GM12873 (cell line): Measurements from ENCODE around the gene BRME1.

Experiments
- TF ChIP-seq, protein P1 (sequence below): IDR thresholded peaks from 2 replicates; pipeline ENCODE4 v1.5.1; 2012; ENCODE audit warnings: low read depth, mild to moderate bottlenecking, moderate library complexity, low read length, control low read depth; ENCODE audit not compliant: insufficient read depth; ENCODE audit errors: missing control alignments

BRME1 gene

DNA sequence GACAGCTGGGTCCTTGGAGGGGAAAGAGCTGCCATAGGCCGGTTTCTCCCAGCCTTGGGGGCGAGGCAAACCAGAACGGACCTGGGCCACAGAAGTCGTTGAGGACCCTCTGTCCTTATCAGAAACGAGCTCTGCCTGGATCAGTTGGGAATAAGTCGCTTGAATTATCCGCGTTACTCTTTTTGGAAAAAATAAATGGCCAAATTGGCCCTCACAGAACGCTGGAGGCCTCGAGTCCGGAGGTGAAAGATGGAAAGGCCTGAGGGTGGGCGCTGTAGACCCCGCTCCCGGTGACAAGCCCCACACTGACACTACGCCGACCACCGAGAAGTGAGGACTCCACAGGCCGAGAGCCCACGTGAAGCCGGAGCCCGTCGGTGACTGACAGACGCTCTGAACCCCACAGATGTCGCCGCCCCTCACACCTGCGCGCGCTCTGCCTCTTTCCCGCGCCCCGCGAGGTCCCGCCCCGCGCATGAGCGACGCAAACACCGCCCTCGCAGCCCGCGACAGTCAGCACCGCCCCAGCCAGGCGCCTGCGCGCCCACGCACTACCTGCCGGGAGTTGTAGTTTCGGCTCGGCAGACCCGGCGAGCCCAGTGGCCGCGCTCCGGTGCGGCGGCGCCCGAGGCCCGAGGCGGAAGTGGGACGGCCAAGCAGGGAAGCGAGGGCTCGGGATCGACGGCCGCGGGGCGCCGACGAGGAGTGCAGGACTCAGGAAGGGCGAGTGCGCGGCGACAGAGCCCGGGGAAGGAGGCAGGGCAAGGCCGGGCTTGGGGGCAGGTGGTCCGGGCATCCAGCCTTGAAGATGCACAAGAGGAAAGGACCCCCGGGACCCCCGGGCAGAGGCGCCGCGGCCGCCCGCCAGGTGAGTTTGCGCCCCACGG is at the start of gene BRME1, which contains the start of gene CC2D1A:
Gene BRME1 (minus strand): TSS at position 484 of the 887 bp plus-strand sequence. CDS start 1,225 bp downstream, outside the sequence.
Gene CC2D1A (plus strand): TSS at position 568 of the 887 bp plus-strand sequence. CDS start 241 bp downstream, at position 809.
- TF ChIP-seq, protein P1, sequence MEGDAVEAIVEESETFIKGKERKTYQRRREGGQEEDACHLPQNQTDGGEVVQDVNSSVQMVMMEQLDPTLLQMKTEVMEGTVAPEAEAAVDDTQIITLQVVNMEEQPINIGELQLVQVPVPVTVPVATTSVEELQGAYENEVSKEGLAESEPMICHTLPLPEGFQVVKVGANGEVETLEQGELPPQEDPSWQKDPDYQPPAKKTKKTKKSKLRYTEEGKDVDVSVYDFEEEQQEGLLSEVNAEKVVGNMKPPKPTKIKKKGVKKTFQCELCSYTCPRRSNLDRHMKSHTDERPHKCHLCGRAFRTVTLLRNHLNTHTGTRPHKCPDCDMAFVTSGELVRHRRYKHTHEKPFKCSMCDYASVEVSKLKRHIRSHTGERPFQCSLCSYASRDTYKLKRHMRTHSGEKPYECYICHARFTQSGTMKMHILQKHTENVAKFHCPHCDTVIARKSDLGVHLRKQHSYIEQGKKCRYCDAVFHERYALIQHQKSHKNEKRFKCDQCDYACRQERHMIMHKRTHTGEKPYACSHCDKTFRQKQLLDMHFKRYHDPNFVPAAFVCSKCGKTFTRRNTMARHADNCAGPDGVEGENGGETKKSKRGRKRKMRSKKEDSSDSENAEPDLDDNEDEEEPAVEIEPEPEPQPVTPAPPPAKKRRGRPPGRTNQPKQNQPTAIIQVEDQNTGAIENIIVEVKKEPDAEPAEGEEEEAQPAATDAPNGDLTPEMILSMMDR = no peak

DNA sequence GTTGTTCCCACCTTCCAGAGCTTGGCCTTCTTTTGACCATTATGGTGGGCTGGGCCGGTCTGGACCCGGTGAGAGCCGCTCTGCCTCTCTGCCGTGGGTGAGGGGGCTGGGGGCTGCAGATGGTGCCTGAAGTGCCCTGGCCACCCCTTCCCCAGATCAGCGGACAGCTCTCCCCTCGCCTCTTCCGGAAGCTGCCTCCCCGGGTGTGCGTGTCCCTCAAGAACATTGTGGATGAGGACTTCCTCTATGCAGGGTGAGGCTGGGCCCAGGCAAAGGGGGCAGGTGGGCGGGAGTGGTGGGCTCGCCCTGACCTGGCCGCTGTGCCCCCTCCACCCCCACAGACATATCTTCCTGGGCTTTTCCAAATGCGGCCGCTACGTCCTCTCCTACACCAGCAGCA is 48.3 kb upstream of the BRME1 start:
- TF ChIP-seq, protein P1 = no peak

DNA sequence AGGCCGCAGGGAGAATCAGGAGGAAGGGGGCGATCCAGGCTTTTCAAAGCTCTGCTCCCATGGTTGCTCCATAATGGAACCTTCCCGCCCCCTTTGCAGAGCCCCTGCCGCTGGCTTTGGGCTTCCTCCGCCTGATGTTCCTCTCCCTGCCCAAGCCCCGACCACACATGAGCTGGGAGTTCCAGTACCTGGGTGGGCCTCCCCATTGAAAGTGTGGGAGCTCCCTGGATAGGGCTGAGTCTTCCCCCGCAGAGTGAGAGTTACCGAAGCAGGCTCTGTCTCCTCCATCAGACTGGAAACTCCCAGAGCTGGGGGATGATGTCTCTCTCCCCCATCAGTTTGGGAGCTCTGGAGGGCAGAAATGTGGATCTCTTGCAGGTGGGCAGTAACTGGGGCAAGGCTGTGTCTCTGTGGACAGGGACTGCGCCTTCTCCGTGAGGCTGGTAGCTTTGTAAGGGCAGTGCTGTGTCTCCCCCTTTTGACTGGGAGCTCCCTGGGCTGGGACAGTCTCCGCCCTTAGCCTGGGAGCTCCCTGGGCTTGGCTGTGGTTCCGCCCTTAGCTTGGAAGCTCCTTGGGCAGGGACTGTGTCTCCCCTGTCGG is 47.1 kb upstream of the BRME1 start:
- TF ChIP-seq, protein P1 = no peak

DNA sequence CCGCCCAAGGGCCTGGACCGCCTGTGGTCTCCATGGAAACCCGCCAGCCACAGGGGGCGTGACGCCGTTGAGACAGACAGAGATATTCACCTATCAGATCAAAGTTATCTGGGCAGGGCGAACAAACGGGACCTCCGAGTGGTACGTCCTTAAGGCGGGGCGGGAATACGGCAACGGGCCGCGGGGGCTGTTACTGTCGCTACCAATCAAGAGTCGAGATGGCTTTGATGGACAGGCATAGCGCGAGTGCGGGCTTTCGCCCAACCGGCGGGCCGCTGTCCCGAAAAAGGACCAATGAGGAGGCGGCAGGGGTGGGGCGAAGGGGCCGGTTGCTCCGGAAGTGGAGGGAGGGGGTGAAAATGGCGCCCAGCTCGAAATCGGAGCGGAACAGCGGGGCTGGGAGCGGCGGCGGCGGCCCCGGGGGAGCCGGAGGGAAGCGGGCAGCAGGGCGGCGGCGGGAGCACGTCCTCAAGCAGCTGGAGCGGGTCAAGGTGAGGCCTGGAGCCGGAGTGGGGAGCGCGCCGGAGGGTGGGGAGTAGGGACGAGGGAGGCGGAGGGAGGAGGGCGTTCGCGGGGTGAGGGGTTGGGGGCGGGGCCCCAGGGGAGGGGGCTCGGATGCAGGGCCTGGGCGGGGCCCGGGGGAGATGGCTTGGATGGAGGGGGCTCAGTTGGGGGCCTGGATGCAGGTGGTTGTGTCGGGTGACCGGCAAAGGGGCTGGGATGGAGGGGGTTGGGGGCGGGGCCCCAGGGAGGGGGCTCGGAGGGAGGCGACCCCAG is 46.4 kb upstream of the BRME1 start, which contains the start of gene DCAF15:
Gene DCAF15 (plus strand): TSS at position 356 of the 777 bp plus-strand sequence. CDS start 4 bp downstream, at position 360.
- TF ChIP-seq, protein P1 = no peak

DNA sequence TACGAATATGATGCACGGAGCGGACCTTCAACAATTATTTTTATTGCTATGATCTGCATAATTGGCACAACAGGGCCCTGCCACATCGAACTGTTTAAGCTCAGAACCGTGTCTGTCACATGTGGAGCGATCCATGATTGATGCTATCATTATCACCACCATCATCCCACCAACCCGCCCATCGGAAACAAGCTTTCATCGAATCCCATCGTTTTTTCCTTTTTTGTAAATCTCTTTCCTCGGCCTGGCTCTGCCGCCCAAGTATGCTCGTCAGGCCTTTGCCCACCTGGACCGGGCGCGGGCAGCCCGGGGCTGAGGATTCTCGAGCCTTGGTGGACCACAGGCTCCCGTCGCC is 45.9 kb upstream of the BRME1 start:
- TF ChIP-seq, protein P1 = no peak

DNA sequence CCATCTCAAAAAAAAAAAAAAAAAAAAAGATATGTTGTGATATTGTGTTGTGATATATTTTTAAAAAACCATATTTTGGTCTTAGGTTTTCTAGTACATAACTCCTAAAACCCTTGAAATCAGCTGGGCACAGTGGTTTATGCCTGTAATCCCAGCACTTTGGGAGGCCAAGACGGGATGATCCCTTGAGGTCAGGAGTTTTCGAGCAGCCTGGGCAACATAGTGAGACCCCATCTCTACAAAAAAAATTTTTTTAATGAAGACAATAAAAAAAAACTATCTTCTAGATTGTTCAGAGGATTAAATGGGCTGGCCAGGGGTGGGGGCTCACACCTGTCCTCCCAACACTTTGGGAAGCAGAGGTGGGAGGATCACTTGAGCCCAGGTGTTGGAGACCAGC is 45.1 kb upstream of the BRME1 start:
- TF ChIP-seq, protein P1 = no peak
